ENCODE measurements around the gene ASTL.
"Not testable (repeated sequence)": the region's sequence is repeated elsewhere in the genome, so short reads cannot be mapped to it uniquely, and the experiment has no call there.

The ASTL gene

GRCh38 chr2:96095116-96095636 is 43.1 kb downstream of the ASTL start:
- no peak for DNase-seq

GRCh38 chr2:96093528-96093927 is 44.8 kb downstream of the ASTL start:
- DNase-seq, result no peak

- no peak for DNase-seq
These were observed 45.4 kb downstream of the ASTL start for GRCh38 chr2:96092951-96093350.

- DNase-seq, result no peak
These were observed 45.8 kb downstream of the ASTL start for GRCh38 chr2:96092573-96092877.

- DNase-seq, result no peak
These were observed 46.4 kb downstream of the ASTL start for GRCh38 chr2:96091711-96092572.

GRCh38 chr2:96091141-96091710 is 47.1 kb downstream of the ASTL start:
- no peak for DNase-seq

- DNase-seq, result no peak
These were observed 47.9 kb downstream of the ASTL start for GRCh38 chr2:96090196-96090926.

GRCh38 chr2:96089356-96090195 is 48.7 kb downstream of the ASTL start:
- DNase-seq, result no peak

- DNase-seq, result no peak
These were observed 49.7 kb downstream of the ASTL start for GRCh38 chr2:96088340-96089335.

GRCh38 chr2:96087130-96087529 is 51.2 kb downstream of the ASTL start:
- DNase-seq, result no peak

- DNase-seq, result no peak
These were observed 52.6 kb downstream of the ASTL start for GRCh38 chr2:96085541-96086355.

- not testable (repeated sequence) for DNase-seq
These were observed 53.3 kb downstream of the ASTL start for GRCh38 chr2:96084858-96085518.

- DNase-seq, result no peak
These were observed 54.1 kb downstream of the ASTL start for GRCh38 chr2:96083989-96084857.

- no peak for DNase-seq
These were observed 55.0 kb downstream of the ASTL start for GRCh38 chr2:96083064-96083939.

- no peak for DNase-seq
These were observed 55.9 kb downstream of the ASTL start for GRCh38 chr2:96082211-96083063.

GRCh38 chr2:96081042-96081441 is 57.3 kb downstream of the ASTL start:
- no peak for DNase-seq

GRCh38 chr2:96075199-96075771 is 63.0 kb downstream of the ASTL start:
- no peak for DNase-seq

All from NCI-H1694 (cell line).